ENCODE data around the gene SMCR8.
"Not testable (repeated sequence)": the region's sequence is repeated elsewhere in the genome, so short reads cannot be mapped to it uniquely, and the experiment has no call there.

The SMCR8 gene

DNA sequence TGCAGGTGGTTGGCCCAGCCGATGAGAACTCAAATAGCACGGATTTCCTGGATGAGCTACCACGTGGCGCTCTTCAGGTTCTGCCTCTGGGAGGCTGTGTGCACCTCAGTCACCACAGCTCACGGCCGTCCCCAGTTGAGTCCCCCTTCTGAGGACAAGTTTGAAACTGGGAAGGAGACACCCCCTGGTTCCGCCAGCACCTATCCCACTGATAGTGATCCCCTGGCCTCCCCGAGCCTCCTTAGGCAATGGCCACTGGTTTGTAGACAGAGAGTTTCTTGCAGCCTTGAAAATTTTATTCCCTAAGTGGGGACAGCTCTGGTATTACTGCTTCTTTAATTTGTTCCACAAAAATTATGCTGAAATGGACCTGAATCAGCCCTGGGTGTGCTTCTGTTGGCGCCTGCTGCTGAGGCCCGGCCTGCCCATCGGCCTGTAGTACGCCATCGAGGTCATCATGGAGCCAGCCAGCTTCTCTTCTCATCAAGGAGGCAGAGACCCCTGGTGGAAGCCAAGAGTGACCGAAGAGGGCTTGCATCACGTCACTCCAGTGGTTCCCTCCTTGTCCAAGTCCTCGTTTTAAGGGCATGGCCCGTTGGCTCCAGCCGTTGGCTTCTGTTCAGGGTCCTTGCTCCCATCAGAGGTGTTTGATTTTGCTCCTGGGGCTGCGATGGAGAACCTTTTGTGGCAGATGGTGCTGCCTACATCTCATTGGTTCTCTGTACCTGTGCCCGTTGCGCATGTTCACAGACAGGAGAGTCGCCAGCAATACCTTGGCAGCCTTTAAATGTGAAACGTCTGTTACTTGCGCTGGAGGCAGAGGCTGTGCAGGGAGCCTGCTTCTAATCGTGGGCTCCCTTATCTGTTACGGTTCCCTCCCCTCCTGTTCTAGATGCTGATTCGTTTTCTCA is 9.3 kb downstream of the SMCR8 start:
- H3K9me3 ChIP-seq = no peaks in the 10 kb centered on the region
- H3K4me3 ChIP-seq = no peak overlapping the region
- peaks cover 90% of the 10 kb centered on the region for H4K20me1 ChIP-seq
- no peak for TF ChIP-seq Cebpa-rat (IDR thresholded peaks at IDR 0.05)
- H3K9ac ChIP-seq = no peak overlapping the region
- H3K27ac ChIP-seq = no peak overlapping the region
- H3K4me2 ChIP-seq = no peak overlapping the region
- peaks cover 92% of the 10 kb centered on the region for H3K36me3 ChIP-seq
- H3K27me3 ChIP-seq = no peaks in the 10 kb centered on the region
- H3K4me1 ChIP-seq = peaks cover 14% of the 10 kb centered on the region

- H3K27ac ChIP-seq = no peak overlapping the region
- H3K27me3 ChIP-seq = no peaks in the 10 kb centered on the region
- no peak for TF ChIP-seq Cebpa-rat (IDR thresholded peaks at IDR 0.05)
- H3K4me2 ChIP-seq = no peak overlapping the region
- H3K9me3 ChIP-seq = no peaks in the 10 kb centered on the region
- no peak overlapping the region for H3K4me3 ChIP-seq
- H3K9ac ChIP-seq = 0 out of 2 replicates have a peak overlapping the region, but pooled peaks have one; percentile 2
- no peaks in the 10 kb centered on the region for H3K4me1 ChIP-seq
- H3K36me3 ChIP-seq = peaks cover 92% of the 10 kb centered on the region
- peaks cover 74% of the 10 kb centered on the region for H4K20me1 ChIP-seq
These were observed 10.9 kb downstream of the SMCR8 start for GRCh38 chr17:18326039-18326438.

GRCh38 chr17:18326572-18326971 is 11.5 kb downstream of the SMCR8 start:
- TF ChIP-seq Cebpa-rat (IDR thresholded peaks at IDR 0.05) = no peak

DNA sequence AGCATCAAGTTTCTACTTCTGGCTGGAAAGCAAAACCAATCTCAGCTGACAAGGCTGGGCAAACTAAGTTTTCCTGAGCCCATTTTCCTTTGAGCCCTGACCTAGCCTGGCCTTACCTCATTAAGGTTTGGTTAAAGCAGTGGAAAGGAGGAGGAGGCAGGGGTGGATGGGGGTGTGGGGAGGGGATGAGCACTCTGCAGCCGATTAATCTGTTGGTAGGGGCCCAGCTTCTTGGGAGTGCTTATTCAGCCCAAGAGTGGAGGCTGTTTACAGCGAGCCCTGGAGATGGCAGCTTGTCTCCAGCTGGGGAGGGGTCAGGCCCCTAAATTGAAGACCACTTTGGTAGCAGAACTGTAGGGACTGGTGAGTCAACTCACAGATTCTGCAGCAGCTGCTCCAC is 12.0 kb downstream of the SMCR8 start:
- no peak overlapping the region for H3K4me3 ChIP-seq

More at GRCh38 chr17:18326572-18326971, 11.5 kb downstream of the SMCR8 start:
- Histone ChIP-seq H3K4me2 (no peak overlapping the region), H3K9me3 (no peaks in the 10 kb centered on the region), H3K27me3 (no peaks in the 10 kb centered on the region), H3K27ac (no peak overlapping the region), H3K4me1 (no peaks in the 10 kb centered on the region), H4K20me1 (peaks cover 68% of the 10 kb centered on the region), H3K36me3 (peaks cover 94% of the 10 kb centered on the region), H3K4me3 (no peak overlapping the region), H3K9ac (no peak overlapping the region)

GRCh38 chr17:18327556-18327955 is 12.5 kb downstream of the SMCR8 start:
- Histone ChIP-seq H3K4me2 (no peak overlapping the region), H3K27ac (no peak overlapping the region), H3K9me3 (no peaks in the 10 kb centered on the region), H4K20me1 (peaks cover 64% of the 10 kb centered on the region), H3K27me3 (no peaks in the 10 kb centered on the region), H3K36me3 (peaks cover 99% of the 10 kb centered on the region), H3K4me3 (no peak overlapping the region), H3K4me1 (no peaks in the 10 kb centered on the region), H3K9ac (no peak overlapping the region)
- no peak for TF ChIP-seq Cebpa-rat (IDR thresholded peaks at IDR 0.05)

More for the DNA sequence above, 12.0 kb downstream of the SMCR8 start:
- Histone ChIP-seq H3K9ac (no peak overlapping the region), H4K20me1 (peaks cover 63% of the 10 kb centered on the region), H3K27me3 (no peaks in the 10 kb centered on the region), H3K27ac (no peak overlapping the region), H3K4me1 (no peaks in the 10 kb centered on the region), H3K9me3 (no peaks in the 10 kb centered on the region), H3K36me3 (peaks cover 99% of the 10 kb centered on the region), H3K4me2 (no peak overlapping the region)
- no peak for TF ChIP-seq Cebpa-rat (IDR thresholded peaks at IDR 0.05)

DNA sequence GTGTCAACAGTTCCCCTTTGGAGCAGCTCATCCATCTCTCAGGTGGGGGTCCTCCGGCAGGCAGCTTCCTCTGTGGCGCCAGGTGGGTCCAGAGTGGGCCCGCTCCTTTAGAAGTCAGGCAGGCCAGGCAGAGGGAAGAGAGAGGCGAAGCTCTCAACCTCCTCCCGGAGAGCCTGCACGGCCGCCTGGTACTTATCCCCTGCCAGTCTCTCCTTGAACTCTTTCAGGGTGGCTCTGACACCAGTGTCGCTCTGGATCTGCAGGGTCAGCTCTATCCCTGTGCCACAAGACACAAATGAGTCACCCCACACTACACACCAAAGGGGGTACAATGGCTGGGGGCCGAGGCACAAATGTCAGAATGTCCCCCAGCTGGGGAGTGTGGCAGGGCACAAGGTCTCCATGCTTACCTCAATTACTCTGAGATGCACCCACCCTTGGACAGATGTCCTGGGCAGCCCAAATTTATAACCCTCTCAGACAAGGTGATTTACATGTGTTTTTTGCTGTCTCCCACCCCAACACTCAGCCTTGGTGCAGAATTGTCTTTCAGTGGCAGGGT is 13.6 kb downstream of the SMCR8 start:
- Histone ChIP-seq H3K9ac (no peak overlapping the region), H3K27me3 (no peaks in the 10 kb centered on the region), H3K4me2 (no peak overlapping the region), H4K20me1 (peaks cover 61% of the 10 kb centered on the region), H3K36me3 (peaks cover 98% of the 10 kb centered on the region), H3K4me1 (no peaks in the 10 kb centered on the region), H3K4me3 (no peak overlapping the region), H3K27ac (no peak overlapping the region), H3K9me3 (no peaks in the 10 kb centered on the region)
- TF ChIP-seq Cebpa-rat (IDR thresholded peaks at IDR 0.05) = no peak

- H4K20me1 ChIP-seq = peaks cover 30% of the 10 kb centered on the region
- H3K9ac ChIP-seq = no peak overlapping the region
- no peaks in the 10 kb centered on the region for H3K9me3 ChIP-seq
- H3K27ac ChIP-seq = no peak overlapping the region
- TF ChIP-seq Cebpa-rat (IDR thresholded peaks at IDR 0.05) = no peak
- H3K4me2 ChIP-seq = no peak overlapping the region
- no peaks in the 10 kb centered on the region for H3K27me3 ChIP-seq
- H3K36me3 ChIP-seq = peaks cover 97% of the 10 kb centered on the region
- no peak overlapping the region for H3K4me3 ChIP-seq
- no peaks in the 10 kb centered on the region for H3K4me1 ChIP-seq
These were observed 16.8 kb downstream of the SMCR8 start for GRCh38 chr17:18331879-18332278.

- Histone ChIP-seq H3K4me1 (no peaks in the 10 kb centered on the region), H3K27me3 (no peaks in the 10 kb centered on the region), H3K9ac (no peak overlapping the region), H4K20me1 (peaks cover 19% of the 10 kb centered on the region), H3K27ac (no peak overlapping the region), H3K4me2 (no peak overlapping the region), H3K36me3 (peaks cover 93% of the 10 kb centered on the region), H3K9me3 (peaks cover under 1% of the 10 kb centered on the region; the same call in 1 of the 2 replicates), H3K4me3 (no peak overlapping the region)
- TF ChIP-seq Cebpa-rat (IDR thresholded peaks at IDR 0.05) = no peak
These were observed 17.9 kb downstream of the SMCR8 start for GRCh38 chr17:18332909-18333489.

GRCh38 chr17:18338158-18338557 is 23.1 kb downstream of the SMCR8 start:
- H3K9ac ChIP-seq, H3K4me1 ChIP-seq, H3K27ac ChIP-seq, H3K4me2 ChIP-seq, H3K27me3 ChIP-seq, H4K20me1 ChIP-seq, H3K4me3 ChIP-seq: not testable (repeated sequence)
- Histone ChIP-seq H3K36me3 (peaks cover 93% of the 10 kb centered on the region), H3K9me3 (peaks cover 26% of the 10 kb centered on the region)

GRCh38 chr17:18339933-18340332 is 24.8 kb downstream of the SMCR8 start:
- Histone ChIP-seq H3K4me2 (no peak overlapping the region), H3K9ac (no peak overlapping the region), H3K9me3 (peaks cover 26% of the 10 kb centered on the region), H3K27me3 (no peaks in the 10 kb centered on the region), H3K4me1 (no peaks in the 10 kb centered on the region), H3K27ac (no peak overlapping the region), H4K20me1 (no peaks in the 10 kb centered on the region), H3K36me3 (peaks cover 92% of the 10 kb centered on the region), H3K4me3 (no peak overlapping the region)
- TF ChIP-seq Cebpa-rat (IDR thresholded peaks at IDR 0.05) = no peak
